ENCODE measurements around the gene LBH.

GRCh38 chr2:30193104-30193681, 38.1 kb upstream of the LBH start:
- TF ChIP-seq CTCF (IDR thresholded peaks at IDR 0.05; ENCODE audit: low read depth, low read length), result no peak
- TF ChIP-seq MYC (IDR thresholded peaks at IDR 0.05; ENCODE audit: low read depth, low read length), result no peak
- TF ChIP-seq POLR2A (IDR thresholded peaks at IDR 0.05; ENCODE audit: extremely low read depth, insufficient read length), result no peak
